Keratinocyte (primary cell): ENCODE results near the gene PPA2. TPM values are rescaled to one million over a fixed set of nuclear protein-coding genes. Genes with fewer than 3 reads are reported as not detected.
"Not testable (repeated sequence)": the region's sequence is repeated elsewhere in the genome, so short reads cannot be mapped to it uniquely, and the experiment has no call there.

ENCODE experiments used
- DNase-seq: peaks from one replicate; pipeline ENCODE4 v3.0.0-alpha.2; 2011; ENCODE audit warnings: low read depth, missing footprints, low spot score
- FAIRE-seq: peaks from 2 replicates; lab custom pipeline; 2011; peaks lifted over from hg19 to GRCh38; lab: Jason Lieb, UNC
- H2AFZ ChIP-seq: 2 replicates; pipeline ENCODE4 v1.6.0; 2012; ENCODE audit warnings: low read length, control low read depth, inconsistent platforms; ENCODE audit not compliant: control insufficient read depth
- H3K27ac ChIP-seq: 2 replicates; pipeline ENCODE4 v1.5.1; 2011; ENCODE audit warnings: low read length; ENCODE audit not compliant: control insufficient read depth, insufficient read depth
- H3K27me3 ChIP-seq: 3 replicates; pipeline ENCODE4 v1.6.0; 2011; ENCODE audit warnings: low read length; ENCODE audit not compliant: control insufficient read depth, insufficient read depth; ENCODE audit errors: extremely low read depth
- H3K36me3 ChIP-seq, 2 experiments: 2 replicates in 1 of 2; 3 replicates in 1 of 2; pipeline ENCODE4 v1.5.1; 2011; ENCODE audit warnings: low read length in 2 of 2, mild to moderate bottlenecking in 1 of 2; ENCODE audit not compliant: control insufficient read depth in 2 of 2, insufficient read depth in 2 of 2; ENCODE audit errors: extremely low read depth in 1 of 2
- H3K4me1 ChIP-seq: 3 replicates; pipeline ENCODE4 v1.5.1; 2011; ENCODE audit warnings: low read length; ENCODE audit not compliant: control insufficient read depth, insufficient read depth; ENCODE audit errors: extremely low read depth
- H3K4me2 ChIP-seq: 3 replicates; pipeline ENCODE4 v1.6.0; 2011; ENCODE audit warnings: low read depth, low read length; ENCODE audit not compliant: control insufficient read depth, insufficient read depth; ENCODE audit errors: extremely low read depth
- H3K4me3 ChIP-seq, 3 experiments: fragments of 200-600 bp in 1 of 3; sonication (generic) in 1 of 3; 2 replicates in 2 of 3; 3 replicates in 1 of 3; pipeline ENCODE4 v1.5.1; 2011 to 2016; ENCODE audit warnings: low read length in 3 of 3, mild to moderate bottlenecking in 3 of 3, control low read depth in 2 of 3, inconsistent platforms in 1 of 3, low read depth in 1 of 3, mixed read lengths in 1 of 3, mixed run types in 1 of 3, moderate library complexity in 1 of 3; ENCODE audit not compliant: control insufficient read depth in 2 of 3, insufficient read depth in 2 of 3; ENCODE audit errors: extremely low read depth in 1 of 3
- H3K79me2 ChIP-seq: 2 replicates; pipeline ENCODE4 v1.6.0; 2012; ENCODE audit warnings: low read length; ENCODE audit not compliant: control insufficient read depth, insufficient read depth
- H3K9ac ChIP-seq: 3 replicates; pipeline ENCODE4 v1.6.0; 2011; ENCODE audit warnings: low read length; ENCODE audit not compliant: control insufficient read depth, insufficient read depth; ENCODE audit errors: extremely low read depth
- H3K9me1 ChIP-seq: 3 replicates; pipeline ENCODE4 v1.6.0; 2011; ENCODE audit warnings: low read length; ENCODE audit not compliant: control insufficient read depth, insufficient read depth; ENCODE audit errors: extremely low read depth
- H3K9me3 ChIP-seq: 2 replicates; pipeline ENCODE4 v1.5.1; 2012; ENCODE audit warnings: low read depth, low read length; ENCODE audit not compliant: control insufficient read depth
- H4K20me1 ChIP-seq: 3 replicates; pipeline ENCODE4 v1.6.0; 2011; ENCODE audit warnings: low read length; ENCODE audit not compliant: control insufficient read depth, insufficient read depth; ENCODE audit errors: extremely low read depth
- CTCF ChIP-seq, 3 experiments: IDR thresholded peaks in 1 of 3; conservative IDR thresholded peaks in 1 of 3; optimal IDR thresholded peaks in 1 of 3; 2 replicates in 2 of 3; 3 replicates in 1 of 3; pipeline versions ENCODE3 to v1.5.1; 2011; ENCODE audit warnings: low read length in 3 of 3, mild to moderate bottlenecking in 3 of 3, moderate library complexity in 2 of 3, control low read depth in 1 of 3, inconsistent platforms in 1 of 3; ENCODE audit not compliant: insufficient read depth in 2 of 3; ENCODE audit errors: extremely low read depth in 1 of 3
- EZH2 ChIP-seq: IDR thresholded peaks from one replicate; pipeline ENCODE4 v1.6.1; 2012; ENCODE audit warnings: inconsistent platforms, mild to moderate bottlenecking, low read length, moderate library complexity
- dilution Hi-C: fragments of 300-500 bp; cut with MboI; formaldehyde crosslinking; loops from one replicate; pipeline ENCODE4 v1.7.0; 2020; ENCODE audit warnings: low sequenced_read_pairs; ENCODE audit not compliant: extremely low pct_ligation_motif_present
- polyA plus RNA-seq, 5 experiments: library from polyadenylated mRNA; depleted of rRNA in 3 of 5; stranded (reverse) in 3 of 5; stranded (forward) in 1 of 5; unstranded in 1 of 5; fragments of >200 nt; gene quantifications; 1 replicate in 1 of 5; 2 replicates in 3 of 5; 3 replicates in 1 of 5; pipeline versions ENCODE4 v1.2.1 to v1.2.3, GENCODE V29; 2011 to 2012; ENCODE audit warnings: missing spikeins in 2 of 5, low read depth in 1 of 5, low replicate concordance in 1 of 5

Gene PPA2
- polyA plus RNA-seq, 1 donor (not counting 4 experiments of a cell fraction or from before 2014, with no cell fraction given): 174 TPM

GRCh38 chr4:105415281-105415744, 58.5 kb downstream of the PPA2 start:
- no peak overlapping the region for H3K4me2 ChIP-seq
- no peak overlapping the region for H3K9ac ChIP-seq
- no peak overlapping the region for H3K4me3 ChIP-seq
- no peak overlapping the region for H3K27ac ChIP-seq
- FAIRE-seq (no peak), DNase-seq (no peak)
- H4K20me1 ChIP-seq: no peaks in the 10 kb centered on the region
- TF ChIP-seq EZH2 (no peak), CTCF (optimal IDR thresholded peaks at IDR 0.05 in 1 of 3, IDR thresholded peaks at IDR 0.05 in 1 of 3, conservative IDR thresholded peaks at IDR 0.05 in 1 of 3; ENCODE audit: extremely low read depth in 1 of 3, insufficient read depth in 2 of 3, low read length in 3 of 3) (no peak)
- peaks cover 4 to 7% of the 10 kb centered on the region in 2 experiments for H3K36me3 ChIP-seq
- H3K9me1 ChIP-seq: no peaks in the 10 kb centered on the region
- no peaks in the 10 kb centered on the region for H3K79me2 ChIP-seq
- H3K4me1 ChIP-seq: no peaks in the 10 kb centered on the region
- no peaks in the 10 kb centered on the region for H3K27me3 ChIP-seq
- dilution Hi-C loops: no loop called here
- H3K9me3 ChIP-seq: no peaks in the 10 kb centered on the region
- H2AFZ ChIP-seq: no peak overlapping the region

GRCh38 chr4:105414316-105414715, 59.5 kb downstream of the PPA2 start:
- no peaks in the 10 kb centered on the region for H3K9me1 ChIP-seq
- H2AFZ ChIP-seq: no peak overlapping the region
- H3K4me1 ChIP-seq: no peaks in the 10 kb centered on the region
- DNase-seq (no peak), FAIRE-seq (no peak)
- no peaks in the 10 kb centered on the region for H3K9me3 ChIP-seq
- dilution Hi-C loops: no loop called here
- no peak overlapping the region for H3K9ac ChIP-seq
- H3K27me3 ChIP-seq: no peaks in the 10 kb centered on the region
- H3K36me3 ChIP-seq: peaks cover 4 to 7% of the 10 kb centered on the region in 2 experiments
- no peaks in the 10 kb centered on the region for H4K20me1 ChIP-seq
- no peak overlapping the region for H3K4me2 ChIP-seq
- no peaks in the 10 kb centered on the region for H3K79me2 ChIP-seq
- no peak overlapping the region for H3K27ac ChIP-seq
- TF ChIP-seq CTCF (optimal IDR thresholded peaks at IDR 0.05 in 1 of 3, IDR thresholded peaks at IDR 0.05 in 1 of 3, conservative IDR thresholded peaks at IDR 0.05 in 1 of 3; ENCODE audit: extremely low read depth in 1 of 3, insufficient read depth in 2 of 3, low read length in 3 of 3) (no peak), EZH2 (no peak)
- no peak overlapping the region for H3K4me3 ChIP-seq

GRCh38 chr4:105409135-105409534, 64.7 kb downstream of the PPA2 start:
- FAIRE-seq, dilution Hi-C loops, DNase-seq, H3K27ac ChIP-seq, H3K4me3 ChIP-seq, H3K36me3 ChIP-seq, H3K9me3 ChIP-seq, H4K20me1 ChIP-seq, H3K4me2 ChIP-seq, H3K4me1 ChIP-seq, H3K9me1 ChIP-seq, H2AFZ ChIP-seq, H3K79me2 ChIP-seq, H3K9ac ChIP-seq, H3K27me3 ChIP-seq: not testable (repeated sequence)
